PC-9 (cell line): ENCODE results near the gene ZNF512B. TPM values are rescaled to one million over a fixed set of nuclear protein-coding genes. Genes with fewer than 3 reads are reported as not detected.

Experiments
- BruUV-seq: library from RNA; stranded (reverse); fragments of 400-500 nt; replicated peaks from 2 replicates; lab custom pipeline; 2021; lab: Mats Ljungman, UMichigan
- CTCF ChIA-PET: fragments of 300-600 bp; sonication (Branson Sonifier 250); formaldehyde crosslinking; loops from one replicate; lab custom pipeline; 2022; ENCODE audit warnings: antibody characterized with exemption; lab: Charles Lee
- POLR2A ChIA-PET: fragments of 300-600 bp; sonication (Branson Sonifier 250); formaldehyde crosslinking; loops from one replicate; lab custom pipeline; 2022; ENCODE audit warnings: antibody characterized with exemption; ENCODE audit not compliant: unreplicated experiment; lab: Charles Lee
- DNase-seq, 2 experiments: peaks; one replicate each; pipeline versions ENCODE4 v3.0.0 to v3.0.0-alpha.2; 2015 to 2022; ENCODE audit warnings: mixed read lengths in 1 of 2
- H2AFZ ChIP-seq: fragments of 200-600 bp; sonication (generic); 2 replicates; pipeline ENCODE4 v1.8.1; 2017; ENCODE audit warnings: antibody characterized with exemption
- H3F3A ChIP-seq: fragments of 200-600 bp; sonication (generic); 2 replicates; pipeline ENCODE4 v1.8.1; 2017; ENCODE audit warnings: antibody characterized with exemption, mild to moderate bottlenecking, low read depth; ENCODE audit not compliant: insufficient read depth
- H3K27ac ChIP-seq: fragments of 200-600 bp; sonication (generic); 2 replicates; pipeline ENCODE4 v1.6.1; 2016; ENCODE audit warnings: mixed run types
- H3K27me3 ChIP-seq: fragments of 200-600 bp; sonication (generic); 2 replicates; pipeline ENCODE4 v1.6.1; 2016; ENCODE audit warnings: low read depth, mixed run types; ENCODE audit not compliant: insufficient read depth
- H3K36me3 ChIP-seq: fragments of 200-600 bp; sonication (generic); 2 replicates; pipeline ENCODE4 v1.6.1; 2016; ENCODE audit warnings: low read depth, mixed run types
- H3K4me1 ChIP-seq: fragments of 200-600 bp; sonication (generic); replicated peaks from 2 replicates; pipeline ENCODE4 v1.6.1; 2016; ENCODE audit warnings: mixed run types; ENCODE audit not compliant: insufficient read depth
- H3K4me2 ChIP-seq: fragments of 200-600 bp; sonication (generic); 2 replicates; pipeline ENCODE4 v1.6.1; 2017; ENCODE audit warnings: mixed run types
- H3K4me3 ChIP-seq: fragments of 200-600 bp; sonication (generic); 2 replicates; pipeline ENCODE4 v1.6.1; 2016; ENCODE audit warnings: mixed run types
- H3K79me2 ChIP-seq: fragments of 200-600 bp; sonication (generic); 2 replicates; pipeline ENCODE4 v1.6.1; 2017; ENCODE audit warnings: low read depth, mixed run types
- H3K9me2 ChIP-seq: fragments of 200-600 bp; sonication (generic); 2 replicates; pipeline ENCODE4 v1.8.1; 2017; ENCODE audit warnings: mild to moderate bottlenecking; ENCODE audit not compliant: insufficient read depth
- H3K9me3 ChIP-seq: fragments of 200-600 bp; sonication (generic); 2 replicates; pipeline ENCODE4 v1.8.1; 2016; ENCODE audit warnings: low read depth; ENCODE audit not compliant: insufficient read depth
- H4K20me1 ChIP-seq: fragments of 200-600 bp; sonication (generic); 2 replicates; pipeline ENCODE4 v1.8.1; 2017; ENCODE audit not compliant: insufficient read depth
- CTCF ChIP-seq: fragments of 200-600 bp; sonication (generic); conservative IDR thresholded peaks from 2 replicates; pipeline ENCODE4 v1.6.1; 2017; ENCODE audit warnings: mixed run types, antibody characterized with exemption, mild to moderate bottlenecking, moderate library complexity
- EZH2 ChIP-seq: fragments of 200-600 bp; sonication (generic); IDR thresholded peaks from 2 replicates; pipeline ENCODE4 v1.8.0; 2017; ENCODE audit warnings: antibody characterized with exemption, low read depth
- intact Hi-C: fragments of 100-400 bp; cut with micrococcal nuclease; formaldehyde crosslinking; loops from one replicate; pipeline ENCODE4 v1.10.0; 2022; ENCODE audit not compliant: unreplicated experiment
- total RNA-seq: library from RNA; stranded (reverse); gene quantifications from 2 replicates; pipeline ENCODE4 v1.2.3, GENCODE V29; 2021

ZNF512B gene
- total RNA-seq, 1 experiment from 2014 or later: 28.1 TPM

GRCh38 chr20:63955827-63956663, 13.7 kb downstream of the ZNF512B start, which contains the start of gene UCKL1:
Gene UCKL1 (minus strand): TSS chr20:63956416. CDS start chr20:63956372, 44 bp downstream.
- H3K36me3 ChIP-seq: no peaks in the 10 kb centered on the region
- intact Hi-C loops: loop anchor here (1.0 to 5.0 kb wide), 6 partner anchors 17 to 418 kb away; partner anchors contain the start of genes ARFRP1, DNAJC5 and TCEA2
- BruUV-seq: TSS peak; percentile 59

GRCh38 chr20:63955281-63955826, 14.4 kb downstream of the ZNF512B start:
- peak overlapping the region; percentile 88 for H3K4me2 ChIP-seq
- H3K9me2 ChIP-seq: no peaks in the 10 kb centered on the region
- H3K9me3 ChIP-seq: no peaks in the 10 kb centered on the region
- no peaks in the 10 kb centered on the region for H3K27me3 ChIP-seq
- TF ChIP-seq CTCF: peak; percentile 57
- TF ChIP-seq EZH2: no peak
- H3F3A ChIP-seq: peaks cover 24% of the 10 kb centered on the region
- BruUV-seq: no TSS peak
- peak overlapping the region; percentile 91 for H2AFZ ChIP-seq
- H3K4me3 ChIP-seq: peak overlapping the region; percentile 74
- H3K36me3 ChIP-seq: no peaks in the 10 kb centered on the region
- no peak overlapping the region for H3K27ac ChIP-seq
- H3K79me2 ChIP-seq: peaks cover 58% of the 10 kb centered on the region
- ChIA-PET POLR2A (interaction anchor here (0.6 kb wide), 1 partner anchor 374 kb away, joined by 4 read pairs; no protein-coding TSS in a partner anchor), CTCF (interaction anchor here (0.6 to 0.7 kb wide), 2 partner anchors 90 to 1598 kb away, joined by 3 to 9 read pairs; no protein-coding TSS in a partner anchor)
- H4K20me1 ChIP-seq: peaks cover 47% of the 10 kb centered on the region
- intact Hi-C loops: loop anchor here (5.0 kb wide), 2 partner anchors 58 to 167 kb away; partner anchors contain the start of gene DNAJC5
- peak; percentile 45 to 59 for DNase-seq
- H3K4me1 ChIP-seq: peaks cover 26% of the 10 kb centered on the region; the same call in 1 of the 2 replicates

More at GRCh38 chr20:63955827-63956663, 13.7 kb downstream of the ZNF512B start, which contains the start of gene UCKL1:
- no peak for TF ChIP-seq EZH2
- TF ChIP-seq CTCF: 0 out of 2 replicates have a peak, but pooled peaks have one; percentile 13
- peak within 1 kb of the TSS; percentile 74 for H3K4me3 ChIP-seq
- peaks cover 26% of the 10 kb centered on the region; the same call in 1 of the 2 replicates for H3K4me1 ChIP-seq
- peaks cover 40% of the 10 kb centered on the region for H4K20me1 ChIP-seq
- no peaks in the 10 kb centered on the region for H3K9me2 ChIP-seq
- DNase-seq: peak; percentile 74 to 94
- peak within 1 kb of the TSS; percentile 88 for H3K4me2 ChIP-seq
- no peaks in the 10 kb centered on the region for H3K9me3 ChIP-seq
- ChIA-PET CTCF (no interaction called here), POLR2A (interaction anchor here (0.6 to 0.8 kb wide), 4 partner anchors 26 to 403 kb away, joined by 4 to 7 read pairs (median 5); partner anchors contain the start of genes ARFRP1 and ZGPAT)
- peak within 1 kb of the TSS; percentile 91 for H2AFZ ChIP-seq
- peak within 1 kb of the TSS; percentile 65 for H3K27ac ChIP-seq
- no peaks in the 10 kb centered on the region for H3K27me3 ChIP-seq
- H3F3A ChIP-seq: peaks cover 24% of the 10 kb centered on the region
- peaks cover 51% of the 10 kb centered on the region for H3K79me2 ChIP-seq
